Left ventricle myocardium inferior (tissue), 1 donor: ENCODE results near the gene CLSTN2. TPM values are rescaled to one million over a fixed set of nuclear protein-coding genes. Genes with fewer than 3 reads are reported as not detected.

Experiments used
- DNase-seq: peaks from one replicate; pipeline ENCODE4 v3.0.0-alpha.2; 2020
- H3K27ac ChIP-seq: fragments of 200-600 bp; replicated peaks from 2 replicates; pipeline ENCODE4 v1.8.0; 2021
- H3K27me3 ChIP-seq: fragments of 200-600 bp; 2 replicates; pipeline ENCODE4 v1.8.0; 2021; ENCODE audit warnings: low read depth
- H3K36me3 ChIP-seq: fragments of 200-600 bp; 2 replicates; pipeline ENCODE4 v1.8.0; 2021
- H3K4me1 ChIP-seq: fragments of 200-600 bp; 2 replicates; pipeline ENCODE4 v1.8.0; 2021
- H3K4me3 ChIP-seq: fragments of 200-600 bp; 2 replicates; pipeline ENCODE4 v1.8.0; 2021; ENCODE audit warnings: mild to moderate bottlenecking, moderate library complexity
- H3K9me3 ChIP-seq: fragments of 200-600 bp; replicated peaks from 2 replicates; pipeline ENCODE4 v1.8.0; 2021
- CTCF ChIP-seq: fragments of 200-600 bp; IDR thresholded peaks from 2 replicates; pipeline ENCODE4 v1.8.0; 2021; ENCODE audit warnings: antibody characterized with exemption, mild to moderate bottlenecking, borderline replicate concordance
- intact Hi-C: fragments of 100-400 bp; cut with micrococcal nuclease; formaldehyde crosslinking; loops from one replicate; pipeline ENCODE4 v1.11.0; 2022
- total RNA-seq: library from RNA; stranded (reverse); fragmentation: NEBNext Ultra II Directional; extraction: Animal tissue kit (Norgen Biotek cat#: 25700); gene quantifications from one replicate; pipeline ENCODE4 v1.2.1, GENCODE V29; 2021
- donor health status: DM: no; HTN: yes; CAD: no; lungs with severe emphysema.

Gene CLSTN2
- total RNA-seq, 1 donor from 2014 or later, result 7.0 TPM

- DNase-seq, result no peak
- H3K36me3 ChIP-seq, result no peaks in the 10 kb centered on the region
- peaks cover 8% of the 10 kb centered on the region for H3K27me3 ChIP-seq
- H3K9me3 ChIP-seq, result no peaks in the 10 kb centered on the region
- intact Hi-C loops, result no loop called here
- TF ChIP-seq CTCF, result no peak
- peaks cover 12% of the 10 kb centered on the region for H3K4me1 ChIP-seq
- no peak overlapping the region for H3K4me3 ChIP-seq
- H3K27ac ChIP-seq, result no peak overlapping the region
Observed at GRCh38 chr3:140204271-140204984, 269.4 kb downstream of the CLSTN2 start.

- H3K27ac ChIP-seq, result no peak overlapping the region
- peaks cover 19% of the 10 kb centered on the region for H3K27me3 ChIP-seq
- no peaks in the 10 kb centered on the region for H3K9me3 ChIP-seq
- H3K4me1 ChIP-seq, result peaks cover 12% of the 10 kb centered on the region
- no peak overlapping the region for H3K4me3 ChIP-seq
- H3K36me3 ChIP-seq, result no peaks in the 10 kb centered on the region
- intact Hi-C loops, result no loop called here
- DNase-seq, result no peak
- no peak for TF ChIP-seq CTCF
Observed at GRCh38 chr3:140205598-140205997, 270.6 kb downstream of the CLSTN2 start.

- intact Hi-C loops, result no loop called here
- no peak for DNase-seq
- no peaks in the 10 kb centered on the region for H3K9me3 ChIP-seq
- H3K4me3 ChIP-seq, result no peak overlapping the region
- H3K4me1 ChIP-seq, result peaks cover 12% of the 10 kb centered on the region
- TF ChIP-seq CTCF, result peak; percentile 46
- peaks cover 23% of the 10 kb centered on the region for H3K27me3 ChIP-seq
- no peaks in the 10 kb centered on the region for H3K36me3 ChIP-seq
- H3K27ac ChIP-seq, result no peak overlapping the region
Observed at GRCh38 chr3:140206196-140207040, 271.4 kb downstream of the CLSTN2 start.

- H3K27ac ChIP-seq, result no peak overlapping the region
- peaks cover 12% of the 10 kb centered on the region for H3K4me1 ChIP-seq
- H3K4me3 ChIP-seq, result no peak overlapping the region
- TF ChIP-seq CTCF, result no peak
- DNase-seq, result no peak
- no peaks in the 10 kb centered on the region for H3K9me3 ChIP-seq
- H3K36me3 ChIP-seq, result no peaks in the 10 kb centered on the region
- H3K27me3 ChIP-seq, result peaks cover 23% of the 10 kb centered on the region
- intact Hi-C loops, result no loop called here
Observed at GRCh38 chr3:140207541-140207940, 272.6 kb downstream of the CLSTN2 start.

GRCh38 chr3:140216249-140216648 lies 281.3 kb downstream of the CLSTN2 start:
- no peak overlapping the region for H3K4me3 ChIP-seq
- no peak overlapping the region for H3K27ac ChIP-seq
- intact Hi-C loops, result no loop called here
- TF ChIP-seq CTCF, result peak; percentile 64
- peaks cover 7% of the 10 kb centered on the region for H3K4me1 ChIP-seq
- no peaks in the 10 kb centered on the region for H3K36me3 ChIP-seq
- H3K27me3 ChIP-seq, result no peaks in the 10 kb centered on the region
- no peak for DNase-seq
- no peaks in the 10 kb centered on the region for H3K9me3 ChIP-seq
